ENCODE measurements around the gene ZNRF1.

- TF ChIP-seq CTCF (IDR thresholded peaks at IDR 0.05) (no peak), POLR2A (IDR thresholded peaks at IDR 0.05) (no peak), POLR2AphosphoS5 (IDR thresholded peaks at IDR 0.05) (no peak), EP300 (IDR thresholded peaks at IDR 0.05) (no peak)
Measured at GRCh38 chr16:75139498-75139897, 140.7 kb downstream of the ZNRF1 start.
